BJ (cell line): ENCODE measurements around the gene GRM8. TPM values are rescaled to one million over a fixed set of nuclear protein-coding genes. Genes with fewer than 3 reads are reported as not detected.

Source experiments
- CTCF ChIA-PET: fragments of 350-600 bp; formaldehyde crosslinking; extraction: SDS; loops from one replicate; lab custom pipeline; 2021; ENCODE audit warnings: antibody characterized with exemption, inconsistent platforms; lab: Yijun Ruan, JAX
- POLR2A ChIA-PET: fragments of 300-600 bp; sonication (Branson Sonifier 250); formaldehyde crosslinking; extraction: SDS; loops from one replicate; lab custom pipeline; 2021; ENCODE audit warnings: antibody characterized with exemption; lab: Charles Lee
- DNase-seq: peaks from one replicate; pipeline ENCODE4 v3.0.0-alpha.2; 2011; ENCODE audit warnings: low read depth
- H3K27me3 ChIP-seq: 2 replicates; pipeline ENCODE4 v1.6.0; 2011; ENCODE audit warnings: low read length; ENCODE audit not compliant: control insufficient read depth, insufficient read depth
- H3K36me3 ChIP-seq: 2 replicates; pipeline ENCODE4 v1.5.1; 2011; ENCODE audit warnings: low read length; ENCODE audit not compliant: control insufficient read depth, insufficient read depth
- H3K4me3 ChIP-seq: 2 replicates; pipeline ENCODE4 v1.5.1; 2011; ENCODE audit warnings: low read depth, mild to moderate bottlenecking, control low read depth, low read length
- CTCF ChIP-seq: IDR thresholded peaks from 2 replicates; pipeline ENCODE4 v1.5.1; 2011; ENCODE audit warnings: low read depth, mild to moderate bottlenecking, control low read depth, inconsistent platforms, low read length, moderate library complexity; ENCODE audit not compliant: insufficient read depth
- polyA plus RNA-seq: library from polyadenylated mRNA; depleted of rRNA; stranded (reverse); fragments of >200 nt; gene quantifications from 2 replicates; pipeline ENCODE4 v1.2.3, GENCODE V29; 2011

GRM8 gene
- polyA plus RNA-seq, 1 experiment = not detected

- POLR2A ChIA-PET = no interaction called here
- TF ChIP-seq CTCF = no peak
- CTCF ChIA-PET = interaction anchor here (0.7 kb wide), 1 partner anchor 533 kb away, joined by 3 read pairs; no protein-coding TSS in a partner anchor
- H3K27me3 ChIP-seq = no peaks in the 10 kb centered on the region
- no peak for DNase-seq
- H3K36me3 ChIP-seq = no peaks in the 10 kb centered on the region
- H3K4me3 ChIP-seq = no peak overlapping the region
These were observed 534.3 kb downstream of the GRM8 start for GRCh38 chr7:126718419-126718818.

- Histone ChIP-seq H3K27me3 (no peaks in the 10 kb centered on the region), H3K4me3 (no peak overlapping the region), H3K36me3 (no peaks in the 10 kb centered on the region)
- TF ChIP-seq CTCF = no peak
- ChIA-PET CTCF (no interaction called here), POLR2A (no interaction called here)
- DNase-seq = no peak
These were observed 536.4 kb downstream of the GRM8 start for GRCh38 chr7:126716321-126716720.

GRCh38 chr7:126715076-126715475 is 537.7 kb downstream of the GRM8 start:
- no peak for TF ChIP-seq CTCF
- no peaks in the 10 kb centered on the region for H3K36me3 ChIP-seq
- DNase-seq = no peak
- ChIA-PET CTCF (no interaction called here), POLR2A (no interaction called here)
- no peak overlapping the region for H3K4me3 ChIP-seq
- H3K27me3 ChIP-seq = no peaks in the 10 kb centered on the region

- Histone ChIP-seq H3K36me3 (no peaks in the 10 kb centered on the region), H3K27me3 (no peaks in the 10 kb centered on the region), H3K4me3 (no peak overlapping the region)
- POLR2A ChIA-PET = no interaction called here
- CTCF ChIA-PET = no interaction called here
- TF ChIP-seq CTCF = no peak
- no peak for DNase-seq
These were observed 550.3 kb downstream of the GRM8 start for GRCh38 chr7:126702242-126703016.

- DNase-seq = peak; percentile 32
- CTCF ChIA-PET = no interaction called here
- no peak overlapping the region for H3K4me3 ChIP-seq
These were observed 551.7 kb downstream of the GRM8 start for GRCh38 chr7:126700807-126701604.

More at GRCh38 chr7:126700807-126701604, 551.7 kb downstream of the GRM8 start:
- Histone ChIP-seq H3K27me3 (no peaks in the 10 kb centered on the region), H3K36me3 (no peaks in the 10 kb centered on the region)
- TF ChIP-seq CTCF = no peak
- POLR2A ChIA-PET = no interaction called here
